Mucosa of rectum (tissue), 2 donors: ENCODE data around the gene TBC1D2B.
"Not testable (repeated sequence)": the region's sequence is repeated elsewhere in the genome, so short reads cannot be mapped to it uniquely, and the experiment has no call there.

Source experiments
- H3K27ac ChIP-seq, 2 donors: one replicate each; pipeline ENCODE4 v1.7.0; 2013; ENCODE audit warnings: inconsistent platforms in 2 of 2, low read depth in 2 of 2, low read length in 2 of 2
- H3K27me3 ChIP-seq, 2 donors: one replicate each; pipeline ENCODE4 v1.7.0; 2013; ENCODE audit warnings: low read length in 2 of 2; ENCODE audit not compliant: control insufficient read depth in 2 of 2, insufficient read depth in 2 of 2
- H3K36me3 ChIP-seq, 2 donors: one replicate each; pipeline ENCODE4 v1.7.0; 2013; ENCODE audit warnings: low read length in 2 of 2; ENCODE audit not compliant: control insufficient read depth in 2 of 2, insufficient read depth in 2 of 2
- H3K4me1 ChIP-seq, 2 donors: one replicate each; pipeline ENCODE4 v1.7.0; 2013; ENCODE audit warnings: low read length in 2 of 2, mild to moderate bottlenecking in 1 of 2; ENCODE audit not compliant: control insufficient read depth in 2 of 2, insufficient read depth in 2 of 2
- H3K4me3 ChIP-seq, 2 donors: one replicate each; pipeline ENCODE4 v1.7.0; 2013; ENCODE audit warnings: low read length in 2 of 2
- H3K9ac ChIP-seq, 2 donors: one replicate each; pipeline ENCODE4 v1.7.0; 2013; ENCODE audit warnings: low read length in 2 of 2, low read depth in 1 of 2, mild to moderate bottlenecking in 1 of 2
- H3K9me3 ChIP-seq, 2 donors: one replicate each; pipeline ENCODE4 v1.7.0; 2013; ENCODE audit warnings: low read length in 2 of 2; ENCODE audit not compliant: control insufficient read depth in 2 of 2
- donor health status: healthy.
- donor health status: Normal muscosa, but diverticular disease.

The TBC1D2B gene

DNA sequence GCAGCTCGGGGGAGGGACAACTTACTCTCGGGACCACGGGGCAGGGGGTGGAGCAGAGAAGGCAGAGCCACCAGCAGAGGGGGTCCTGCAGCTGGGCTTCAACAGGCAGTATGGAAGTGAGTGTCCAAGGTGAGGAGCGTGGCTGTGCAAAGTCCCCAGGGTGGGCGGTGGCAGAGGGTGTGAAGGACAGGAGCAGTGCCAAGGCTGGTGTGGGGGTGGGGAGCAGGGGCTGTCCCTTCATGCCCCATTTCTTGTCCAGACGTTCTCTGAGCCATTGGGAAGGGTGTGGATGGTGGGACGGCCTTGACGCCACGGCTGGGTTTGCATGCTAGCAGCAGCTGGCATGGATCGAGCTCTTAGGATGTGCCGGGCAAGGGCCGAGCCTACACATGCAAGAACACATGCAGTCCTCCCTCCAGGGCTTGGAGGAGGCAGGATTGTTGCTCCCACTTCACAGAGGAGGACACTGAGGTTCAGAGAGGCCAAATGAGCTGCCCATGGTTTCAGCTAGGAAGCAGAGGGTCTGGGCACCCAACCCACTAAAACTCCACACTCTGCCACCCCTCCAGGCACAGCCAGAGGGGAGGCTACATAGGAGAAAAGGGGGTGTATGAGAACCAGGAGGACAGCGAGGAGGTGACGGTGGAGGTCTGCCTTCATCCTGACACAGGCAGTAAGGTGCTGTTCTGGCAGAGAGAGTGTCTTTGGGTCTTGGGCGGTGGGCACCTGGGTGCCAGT is 93.6 kb downstream of the TBC1D2B start:
- Histone ChIP-seq H3K9me3 (no peaks in the 10 kb centered on the region), H3K9ac (peak overlapping the region in 1 of 2 donors; percentile 6), H3K27ac (no peak overlapping the region), H3K4me3 (no peak overlapping the region), H3K4me1 (no peaks in the 10 kb centered on the region), H3K27me3 (no peaks in the 10 kb centered on the region), H3K36me3 (no peaks in the 10 kb centered on the region)

DNA sequence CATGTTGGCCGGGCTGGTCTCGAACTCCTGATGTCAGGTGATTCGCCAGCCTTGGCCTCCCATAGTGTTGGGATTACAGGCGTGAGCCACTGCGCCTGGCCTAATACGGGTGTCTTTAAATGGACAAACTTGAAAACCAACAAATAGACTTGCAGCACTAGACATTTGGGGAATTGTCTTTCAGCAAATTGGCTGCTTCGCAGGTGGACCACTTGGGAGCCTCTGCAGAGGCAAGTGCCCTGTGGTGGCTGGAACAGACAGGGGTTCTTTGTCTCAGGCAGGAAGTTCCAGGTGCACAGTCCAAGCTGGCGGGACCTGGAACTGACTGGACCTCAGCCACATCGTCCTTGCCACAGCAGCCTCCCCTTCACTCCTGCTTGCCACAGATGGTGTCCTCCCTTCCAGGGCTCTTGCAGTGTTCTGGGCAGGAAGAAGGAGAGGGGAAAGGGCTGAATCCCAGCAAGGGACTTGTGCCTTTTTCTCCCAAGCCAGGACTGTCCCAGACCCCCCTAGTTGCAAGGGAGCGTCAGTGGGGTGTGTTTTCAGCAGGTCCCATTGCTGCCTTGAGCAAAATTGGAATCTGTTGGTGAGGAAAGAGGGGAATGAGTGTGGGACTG is 94.3 kb downstream of the TBC1D2B start:
- H3K36me3 ChIP-seq = no peaks in the 10 kb centered on the region
- no peaks in the 10 kb centered on the region for H3K9me3 ChIP-seq
- H3K4me3 ChIP-seq = no peak overlapping the region
- H3K27ac ChIP-seq = no peak overlapping the region
- no peaks in the 10 kb centered on the region for H3K27me3 ChIP-seq
- no peak overlapping the region for H3K9ac ChIP-seq
- H3K4me1 ChIP-seq = no peaks in the 10 kb centered on the region

DNA sequence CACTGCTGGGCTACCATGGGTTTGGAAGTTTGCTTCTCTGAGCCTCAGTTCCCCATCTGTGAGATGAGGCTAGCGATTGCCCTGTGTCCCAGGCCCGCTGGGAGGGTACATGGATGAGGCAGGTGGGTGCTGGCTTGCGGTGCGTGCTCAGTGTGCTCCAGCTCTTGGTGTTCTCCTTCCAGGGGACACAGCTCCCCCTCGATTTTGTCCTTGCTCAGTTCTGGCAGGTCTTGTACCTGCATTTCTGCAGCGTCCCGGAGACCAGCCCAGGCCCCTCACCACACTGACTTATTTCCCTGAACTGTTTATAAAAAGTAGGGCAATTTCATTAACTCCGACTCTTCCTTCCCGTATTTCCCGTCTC is 95.4 kb downstream of the TBC1D2B start:
- H3K4me3 ChIP-seq = no peak overlapping the region
- no peak overlapping the region for H3K9ac ChIP-seq
- no peaks in the 10 kb centered on the region for H3K4me1 ChIP-seq
- no peaks in the 10 kb centered on the region for H3K27me3 ChIP-seq
- H3K27ac ChIP-seq = no peak overlapping the region
- no peaks in the 10 kb centered on the region for H3K9me3 ChIP-seq
- H3K36me3 ChIP-seq = no peaks in the 10 kb centered on the region

DNA sequence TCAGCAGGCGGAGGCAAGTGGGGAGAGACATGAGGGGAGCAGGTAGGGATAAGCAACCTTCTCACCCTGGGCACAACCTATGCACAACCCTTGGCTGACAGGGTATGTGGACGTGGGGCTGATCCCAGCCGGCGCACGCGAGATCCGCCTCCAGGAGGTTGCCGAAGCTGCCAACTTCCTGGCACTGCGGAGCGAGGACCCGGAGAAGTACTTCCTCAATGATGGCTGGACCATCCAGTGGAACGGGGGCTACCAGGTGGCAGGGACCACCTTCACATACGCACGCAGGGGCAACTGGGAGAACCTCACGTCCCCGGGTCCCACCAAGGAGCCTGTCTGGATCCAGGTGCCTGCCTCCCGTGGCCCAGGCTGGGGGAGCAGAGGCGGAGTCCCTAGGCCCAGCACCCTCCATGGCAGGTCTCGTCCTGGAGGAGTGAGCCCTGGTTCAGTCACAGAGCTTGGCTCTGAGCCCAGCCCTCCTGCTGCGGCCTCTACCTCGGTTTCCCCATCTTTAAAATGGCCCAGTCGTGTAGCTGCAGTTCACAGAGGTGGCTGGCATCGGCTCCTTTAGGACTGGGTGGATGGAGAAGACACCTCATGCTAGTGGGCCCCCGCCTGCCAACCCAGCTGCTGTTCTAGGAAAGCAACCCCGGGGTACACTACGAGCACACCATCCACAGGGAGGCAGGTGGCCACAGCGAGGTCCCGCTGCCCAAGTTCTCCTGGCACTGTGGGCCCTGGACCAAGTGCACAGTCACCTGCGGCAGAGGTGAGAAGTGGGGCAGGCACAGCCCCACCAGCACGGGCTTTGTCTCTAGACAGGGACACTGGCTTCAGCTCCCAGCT is 96.0 kb downstream of the TBC1D2B start:
- no peak overlapping the region for H3K4me3 ChIP-seq
- H3K9me3 ChIP-seq = no peaks in the 10 kb centered on the region
- no peaks in the 10 kb centered on the region for H3K36me3 ChIP-seq
- H3K27me3 ChIP-seq = no peaks in the 10 kb centered on the region
- H3K4me1 ChIP-seq = no peaks in the 10 kb centered on the region
- H3K9ac ChIP-seq = no peak overlapping the region
- H3K27ac ChIP-seq = no peak overlapping the region

DNA sequence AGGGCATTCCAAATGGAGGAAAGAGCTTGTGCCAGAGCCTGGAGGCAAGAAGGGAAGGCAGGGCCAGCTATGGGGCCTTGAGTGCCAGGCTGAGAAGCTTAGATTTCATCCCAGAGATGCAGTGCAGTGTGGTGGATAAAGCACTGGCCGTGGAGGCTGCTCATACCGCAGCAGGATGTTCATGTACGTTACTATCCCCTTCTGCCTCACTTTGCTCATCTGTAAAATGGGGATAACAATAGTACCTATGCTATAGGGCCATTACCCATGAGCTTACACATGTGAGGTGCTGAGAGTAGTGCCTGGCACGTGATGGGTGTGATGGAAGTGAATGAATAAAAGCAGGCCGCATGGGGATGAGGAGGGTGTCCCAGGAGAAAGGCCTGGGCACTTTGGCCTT is 96.8 kb downstream of the TBC1D2B start:
- not testable (repeated sequence) for H3K4me3 ChIP-seq, H3K27ac ChIP-seq, H3K4me1 ChIP-seq, H3K9ac ChIP-seq, H3K36me3 ChIP-seq, H3K9me3 ChIP-seq, H3K27me3 ChIP-seq

DNA sequence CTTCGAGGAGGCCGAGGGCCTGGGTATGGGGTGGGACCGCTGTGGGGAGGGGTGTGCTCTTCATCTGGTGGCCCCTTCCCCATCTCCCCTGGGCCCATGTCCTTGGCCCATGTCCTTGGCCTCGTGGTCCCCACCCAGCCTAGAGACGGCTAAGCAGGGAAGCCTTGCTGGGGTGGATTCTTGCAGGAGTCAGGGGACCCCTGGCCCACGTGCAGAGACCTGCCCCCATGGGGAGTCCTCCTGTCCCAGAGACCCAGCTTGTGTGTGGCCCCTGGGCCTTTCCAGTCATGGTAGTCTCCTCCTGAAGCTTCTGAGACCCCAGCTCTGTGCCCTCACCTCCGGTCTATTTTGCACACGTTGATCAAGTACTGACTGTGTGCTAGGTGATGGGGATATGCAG is 97.4 kb downstream of the TBC1D2B start:
- H3K27ac ChIP-seq = no peak overlapping the region
- H3K9me3 ChIP-seq = no peaks in the 10 kb centered on the region
- no peak overlapping the region for H3K4me3 ChIP-seq
- no peaks in the 10 kb centered on the region for H3K27me3 ChIP-seq
- no peaks in the 10 kb centered on the region for H3K36me3 ChIP-seq
- no peaks in the 10 kb centered on the region for H3K4me1 ChIP-seq
- no peak overlapping the region for H3K9ac ChIP-seq

DNA sequence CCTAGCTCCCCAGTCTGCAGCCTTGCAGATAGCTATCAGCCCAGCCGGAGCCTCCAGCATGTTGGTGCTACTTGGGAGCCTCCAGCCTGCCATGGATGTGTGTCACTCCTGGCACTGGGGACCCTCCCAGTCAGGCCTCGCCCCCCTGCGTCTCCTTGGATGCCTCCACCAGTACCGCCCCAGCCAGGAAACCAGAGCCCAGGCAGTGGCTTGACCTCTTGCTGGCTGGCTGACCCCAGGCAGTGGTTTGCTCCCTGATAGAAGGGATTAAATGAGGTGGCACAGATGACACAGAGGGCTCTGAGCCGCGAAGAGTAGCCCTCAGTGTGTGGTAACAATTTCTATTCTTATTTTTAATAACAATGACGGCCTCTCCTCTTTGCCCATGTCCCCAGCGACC is 98.4 kb downstream of the TBC1D2B start:
- H3K27ac ChIP-seq, H3K36me3 ChIP-seq, H3K27me3 ChIP-seq, H3K4me3 ChIP-seq, H3K9me3 ChIP-seq, H3K9ac ChIP-seq, H3K4me1 ChIP-seq: not testable (repeated sequence)

DNA sequence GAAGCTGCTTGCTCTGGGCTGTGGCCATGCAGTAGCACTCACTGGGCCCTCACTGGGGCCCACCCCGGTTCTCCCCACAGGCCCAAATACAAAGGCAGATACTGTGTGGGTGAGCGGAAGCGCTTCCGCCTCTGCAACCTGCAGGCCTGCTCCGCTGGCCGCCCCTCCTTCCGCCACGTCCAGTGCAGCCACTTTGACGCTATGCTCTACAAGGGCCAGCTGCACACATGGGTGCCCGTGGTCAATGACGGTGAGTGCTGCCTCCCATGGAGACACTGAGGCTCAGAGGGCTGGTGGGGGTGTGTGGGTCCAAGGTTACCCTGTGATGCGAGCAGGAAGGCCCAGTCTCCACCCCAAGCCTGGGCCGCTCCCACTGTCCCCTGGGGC is 98.8 kb downstream of the TBC1D2B start:
- H3K4me1 ChIP-seq, H3K27ac ChIP-seq, H3K27me3 ChIP-seq, H3K9ac ChIP-seq, H3K9me3 ChIP-seq, H3K36me3 ChIP-seq, H3K4me3 ChIP-seq: not testable (repeated sequence)

DNA sequence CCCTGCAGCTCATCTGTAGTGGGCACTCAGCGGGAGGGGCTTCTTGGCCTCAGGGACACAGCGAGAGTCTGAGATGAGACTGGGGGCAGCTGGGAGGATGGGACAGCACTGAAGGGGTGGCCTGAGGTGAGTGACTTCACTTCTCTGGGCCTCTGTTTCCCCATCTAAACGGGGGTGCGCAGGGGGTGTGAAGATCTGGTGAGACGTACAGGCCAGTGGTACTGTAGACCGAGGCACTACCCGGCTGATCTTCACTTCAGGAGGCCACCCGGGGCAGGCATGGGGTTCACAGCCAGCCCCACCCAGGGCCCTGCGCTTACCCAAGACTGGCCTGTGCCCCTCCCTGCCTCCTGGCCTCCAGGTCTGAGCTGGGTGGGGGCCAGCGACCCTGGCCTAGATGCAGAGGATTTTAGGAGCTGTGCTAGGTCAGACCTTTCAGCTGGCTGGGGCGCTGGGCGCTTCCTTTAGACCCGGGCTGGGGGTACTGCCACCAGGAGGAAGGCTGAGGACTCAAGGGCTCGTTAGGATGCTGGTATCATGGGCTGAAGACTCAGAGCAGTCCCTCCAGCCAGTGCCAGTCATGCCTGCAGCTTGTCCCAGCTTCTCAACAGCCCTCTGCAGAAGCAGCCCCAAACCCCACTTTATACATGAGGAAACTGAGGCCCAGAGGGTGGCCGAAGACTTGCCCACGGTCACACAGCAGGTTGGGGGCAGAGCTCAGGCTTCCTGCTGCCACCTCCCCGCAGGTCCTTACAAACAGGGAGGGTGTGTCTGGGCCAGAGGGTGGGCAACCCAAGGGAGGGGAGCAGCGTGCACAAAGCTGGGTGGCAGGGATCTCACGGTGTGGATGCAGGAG is 99.4 kb downstream of the TBC1D2B start:
- not testable (repeated sequence) for H3K36me3 ChIP-seq, H3K27ac ChIP-seq, H3K9ac ChIP-seq, H3K4me3 ChIP-seq, H3K27me3 ChIP-seq, H3K4me1 ChIP-seq, H3K9me3 ChIP-seq
